ENCODE results near the gene NDC80. TPM values are rescaled to one million over a fixed set of nuclear protein-coding genes. Genes with fewer than 3 reads are reported as not detected.
"Not testable (repeated sequence)": the region's sequence is repeated elsewhere in the genome, so short reads cannot be mapped to it uniquely, and the experiment has no call there.

The NDC80 gene
- total RNA-seq, 1 donor from 2014 or later = 3.9 TPM

DNA sequence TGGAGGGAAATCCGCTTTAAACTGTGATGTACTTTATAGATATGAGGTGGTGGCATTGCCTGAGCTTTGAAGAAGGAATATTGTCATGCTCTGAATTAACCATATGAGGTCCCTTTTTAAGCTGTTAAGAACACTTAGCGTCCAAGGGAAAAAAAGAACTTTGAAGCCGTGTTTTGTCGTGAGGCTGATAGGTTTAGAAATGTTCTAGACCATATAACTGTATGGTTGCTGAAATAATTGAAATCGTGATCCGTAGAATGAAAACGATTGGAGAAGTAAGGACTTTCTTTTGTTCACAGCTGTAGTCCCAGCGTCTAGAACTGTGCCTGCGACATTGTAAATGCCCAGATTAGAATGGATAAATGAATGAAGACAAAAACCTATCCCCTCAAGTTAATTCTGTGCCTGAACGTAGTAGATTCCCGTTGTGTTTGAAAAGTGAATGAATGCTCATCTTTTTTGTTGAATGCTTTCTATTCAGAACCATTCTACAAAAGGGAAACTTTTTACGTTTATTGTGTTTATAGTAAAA is 85.7 kb downstream of the NDC80 start:
- Histone ChIP-seq H3K4me1 (peaks cover 33% of the 10 kb centered on the region), H3K36me3 (no peaks in the 10 kb centered on the region), H3K27ac (peak overlapping the region; percentile 99), H3K4me3 (peak overlapping the region; percentile 73 to 98), H3K9me3 (no peaks in the 10 kb centered on the region), H3K27me3 (no peaks in the 10 kb centered on the region)
- intact Hi-C loops (cut with DNase I) = loop anchor here (5.0 kb wide), 1 partner anchor 85 kb away; the partner anchor contains the start of genes METTL4 and NDC80
- TF ChIP-seq POLR2AphosphoS5 (IDR thresholded peaks at IDR 0.05; ENCODE audit: insufficient read depth in 1 of 2, low read depth in 1 of 2) (no peak), CTCF (IDR thresholded peaks at IDR 0.05) (no peak), POLR2A (IDR thresholded peaks at IDR 0.05) (no peak)
- DNase-seq (ENCODE audit: extremely low spot score in 2 of 2) = no peak

DNA sequence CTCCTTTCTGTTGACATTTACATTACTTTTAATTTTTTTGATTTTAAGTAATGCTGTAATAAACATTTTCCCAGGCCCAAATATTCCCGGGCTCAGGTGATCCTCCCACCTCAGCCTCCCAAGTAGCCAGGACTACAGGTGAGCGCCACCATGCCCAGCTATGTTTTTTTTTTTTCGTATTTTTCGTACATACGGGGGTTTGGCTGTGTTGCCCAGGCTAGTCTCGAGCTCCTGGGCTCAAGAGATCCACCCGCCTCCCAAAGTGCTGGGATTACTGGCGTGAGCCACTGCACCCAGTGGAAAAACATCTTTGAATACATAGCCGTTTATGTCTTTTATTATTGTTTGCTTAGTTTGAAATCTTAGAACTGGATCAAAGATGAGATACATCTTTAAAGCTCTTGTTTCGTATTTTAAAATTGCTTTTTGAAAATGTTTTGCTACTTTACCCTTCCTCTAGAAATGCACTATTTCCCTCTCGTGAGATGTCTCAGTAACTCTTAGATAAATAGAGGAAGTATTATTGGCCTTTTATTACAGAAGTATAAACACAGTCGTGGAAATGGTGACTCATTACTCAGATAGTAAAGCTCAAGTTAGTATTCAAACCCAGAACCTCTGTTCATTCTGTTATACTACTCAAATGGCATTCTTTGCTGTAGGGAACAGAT is 86.6 kb downstream of the NDC80 start:
- Histone ChIP-seq H3K9me3 (no peaks in the 10 kb centered on the region), H3K27ac (peak overlapping the region; percentile 99), H3K36me3 (no peaks in the 10 kb centered on the region), H3K4me1 (peaks cover 35% of the 10 kb centered on the region), H3K4me3 (peak overlapping the region; percentile 23 to 98), H3K27me3 (no peaks in the 10 kb centered on the region)
- intact Hi-C loops (cut with DNase I) = loop anchor here (5.0 kb wide), 1 partner anchor 86 kb away; the partner anchor contains the start of genes METTL4 and NDC80
- peak; percentile 13 to 63 for TF ChIP-seq POLR2AphosphoS5 (IDR thresholded peaks at IDR 0.05; ENCODE audit: insufficient read depth in 1 of 2, low read depth in 1 of 2)
- no peak for TF ChIP-seq POLR2A (IDR thresholded peaks at IDR 0.05)
- DNase-seq (ENCODE audit: extremely low spot score in 2 of 2) = no peak

DNA sequence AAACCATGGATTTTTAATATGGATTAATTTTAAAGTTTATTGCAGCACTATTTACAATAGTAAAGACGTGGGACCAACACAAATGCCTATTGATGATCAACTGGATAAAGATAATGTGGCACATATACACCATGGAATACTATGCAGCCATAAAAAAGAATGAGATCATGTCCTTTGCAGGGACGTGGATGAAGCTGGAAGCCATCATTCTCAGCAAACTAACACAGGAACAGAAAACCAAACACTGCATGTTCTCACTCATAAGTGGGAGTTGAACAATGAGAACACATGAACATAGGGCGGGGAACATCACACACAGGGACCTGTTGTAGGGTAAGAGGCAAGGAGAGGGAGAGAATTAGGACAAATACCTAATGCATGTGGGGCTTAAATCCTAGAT is 89.5 kb downstream of the NDC80 start:
- DNase-seq (ENCODE audit: extremely low spot score in 2 of 2); H3K4me3 ChIP-seq; H3K27me3 ChIP-seq; H3K9me3 ChIP-seq; intact Hi-C loops (cut with DNase I); H3K36me3 ChIP-seq; H3K27ac ChIP-seq: not testable (repeated sequence)
- peaks cover 61% of the 10 kb centered on the region for H3K4me1 ChIP-seq

DNA sequence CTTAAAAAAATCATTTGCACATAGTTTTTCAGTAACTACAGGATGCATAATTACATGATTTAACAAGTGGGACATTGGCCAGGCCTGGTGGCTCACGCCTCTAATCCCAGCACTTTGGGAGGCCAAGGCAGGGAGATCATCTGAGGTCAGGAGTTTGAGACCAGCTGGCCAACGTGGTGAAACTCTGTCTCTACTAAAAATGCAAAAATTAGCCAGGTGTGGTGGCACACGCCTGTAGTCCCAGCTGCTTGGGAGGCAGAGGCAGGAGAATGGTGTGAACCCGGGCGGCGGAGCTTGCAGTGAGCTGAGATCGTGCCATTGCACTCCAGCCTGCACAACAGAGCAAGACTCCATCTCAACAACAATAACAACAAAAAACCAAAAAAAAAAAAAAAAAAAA is 90.9 kb downstream of the NDC80 start:
- H3K9me3 ChIP-seq; H3K27ac ChIP-seq; DNase-seq (ENCODE audit: extremely low spot score in 2 of 2); H3K27me3 ChIP-seq; H3K4me3 ChIP-seq; intact Hi-C loops (cut with DNase I); H3K36me3 ChIP-seq: not testable (repeated sequence)
- peaks cover 69% of the 10 kb centered on the region for H3K4me1 ChIP-seq

DNA sequence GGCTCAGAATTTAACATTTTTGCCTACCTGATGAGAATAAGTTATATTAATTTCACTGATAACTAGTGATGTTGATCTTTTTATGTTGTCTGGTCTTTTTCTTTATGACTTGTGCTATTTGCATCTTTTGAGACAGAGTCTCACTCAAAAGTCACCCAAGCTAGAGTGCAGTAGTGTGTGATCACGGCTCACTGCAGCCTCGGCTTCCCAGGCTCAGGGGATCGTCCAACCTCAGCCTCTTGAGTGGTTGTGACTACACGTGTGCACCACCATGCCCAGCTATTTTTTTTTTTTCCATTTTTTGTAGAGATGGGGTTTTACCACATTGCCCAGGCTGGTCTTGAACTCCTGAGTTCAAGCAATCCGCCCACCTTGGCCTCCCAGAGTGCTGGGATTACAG is 91.6 kb downstream of the NDC80 start:
- Histone ChIP-seq H3K4me3 (no peak overlapping the region), H3K9me3 (no peaks in the 10 kb centered on the region), H3K27me3 (no peaks in the 10 kb centered on the region), H3K4me1 (peaks cover 62% of the 10 kb centered on the region), H3K27ac (no peak overlapping the region), H3K36me3 (peaks cover 0 to 13% of the 10 kb centered on the region in 2 donors)
- DNase-seq (ENCODE audit: extremely low spot score in 2 of 2) = no peak
- TF ChIP-seq POLR2AphosphoS5 (IDR thresholded peaks at IDR 0.05; ENCODE audit: insufficient read depth in 1 of 2, low read depth in 1 of 2) = no peak
- TF ChIP-seq CTCF (IDR thresholded peaks at IDR 0.05) = no peak
- no peak for TF ChIP-seq POLR2A (IDR thresholded peaks at IDR 0.05)
- intact Hi-C loops (cut with DNase I) = no loop called here

Small RNAs within 50 kb of the gene (small RNA-seq; reads per million reads assigned to genes)
- gene RF00019 = not detected
- not detected for gene RF01233
- not detected for gene RNU6-340P

Other genes starting within 250 kb of the NDC80 start
- 11.5 TPM for gene METTL4, start 52 bp upstream of the NDC80 start, total RNA-seq
- 62.4 TPM for gene SMCHD1, start 84.2 kb downstream of the NDC80 start, total RNA-seq

Data from vagina (tissue), 2 donors.